ENCODE measurements around the gene DDX42. TPM values are rescaled to one million over a fixed set of nuclear protein-coding genes. Genes with fewer than 3 reads are reported as not detected.

Gene DDX42
- total RNA-seq, 1 experiment from 2014 or later = 128 TPM

DNA sequence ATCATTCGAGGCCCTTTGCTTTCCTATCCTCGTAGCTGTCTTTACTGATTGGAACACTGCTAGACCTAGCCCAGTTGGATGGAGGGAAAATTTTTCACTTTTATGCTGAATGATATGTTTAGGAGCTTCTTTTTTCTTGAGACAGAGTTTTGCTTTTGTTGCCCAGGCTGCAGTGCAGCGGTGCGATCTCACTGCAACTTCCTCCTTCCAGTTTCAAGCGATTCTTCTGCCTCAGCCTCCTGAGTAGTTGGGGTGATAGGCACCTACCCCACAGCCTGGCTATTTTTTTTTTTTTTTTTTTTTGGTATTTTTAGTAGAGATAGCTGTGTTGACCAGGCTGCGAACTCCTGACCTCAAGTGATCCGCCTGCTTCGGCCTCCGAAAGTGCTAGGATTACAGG lies 36.0 kb downstream of the DDX42 start:
- peaks cover 93% of the 10 kb centered on the region for H3K36me3 Mint-ChIP-seq
- H3K9me3 Mint-ChIP-seq = no peaks in the 10 kb centered on the region
- no peaks in the 10 kb centered on the region for H3K27me3 Mint-ChIP-seq (ENCODE audit: low read depth)
- ATAC-seq (no peak), DNase-seq (ENCODE audit: low spot score) (no peak)
- TF ChIP-seq, protein P1, sequence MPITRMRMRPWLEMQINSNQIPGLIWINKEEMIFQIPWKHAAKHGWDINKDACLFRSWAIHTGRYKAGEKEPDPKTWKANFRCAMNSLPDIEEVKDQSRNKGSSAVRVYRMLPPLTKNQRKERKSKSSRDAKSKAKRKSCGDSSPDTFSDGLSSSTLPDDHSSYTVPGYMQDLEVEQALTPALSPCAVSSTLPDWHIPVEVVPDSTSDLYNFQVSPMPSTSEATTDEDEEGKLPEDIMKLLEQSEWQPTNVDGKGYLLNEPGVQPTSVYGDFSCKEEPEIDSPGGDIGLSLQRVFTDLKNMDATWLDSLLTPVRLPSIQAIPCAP (CRISPR knock-in tag; IDR thresholded peaks at IDR 0.05) = no peak
- TF ChIP-seq ZNF396 (CRISPR knock-in tag; IDR thresholded peaks at IDR 0.05; ENCODE audit: borderline replicate concordance) (no peak), TEAD4 (CRISPR knock-in tag; IDR thresholded peaks at IDR 0.05) (no peak), FOXJ3 (CRISPR knock-in tag; IDR thresholded peaks at IDR 0.05; ENCODE audit: borderline replicate concordance) (no peak), FOXP1 (CRISPR knock-in tag; IDR thresholded peaks at IDR 0.05; ENCODE audit: borderline replicate concordance) (no peak), TCF7 (CRISPR knock-in tag; IDR thresholded peaks at IDR 0.05; ENCODE audit: low read depth) (no peak), NFE2L1 (CRISPR knock-in tag; IDR thresholded peaks at IDR 0.05) (no peak), ZNF423 (CRISPR knock-in tag; IDR thresholded peaks at IDR 0.05) (no peak), CBFB (CRISPR knock-in tag; IDR thresholded peaks at IDR 0.05; ENCODE audit: low read depth) (no peak), GABPB1 (CRISPR knock-in tag; IDR thresholded peaks at IDR 0.05) (no peak), ZNF138 (CRISPR knock-in tag; conservative IDR thresholded peaks at IDR 0.05) (no peak), ZNF232 (CRISPR knock-in tag; IDR thresholded peaks at IDR 0.05) (no peak), NFYB (CRISPR knock-in tag; conservative IDR thresholded peaks at IDR 0.05; ENCODE audit: low read depth) (no peak), ZNF219 (CRISPR knock-in tag; IDR thresholded peaks at IDR 0.05; ENCODE audit: borderline replicate concordance) (no peak)
- TF ChIP-seq, protein P2, sequence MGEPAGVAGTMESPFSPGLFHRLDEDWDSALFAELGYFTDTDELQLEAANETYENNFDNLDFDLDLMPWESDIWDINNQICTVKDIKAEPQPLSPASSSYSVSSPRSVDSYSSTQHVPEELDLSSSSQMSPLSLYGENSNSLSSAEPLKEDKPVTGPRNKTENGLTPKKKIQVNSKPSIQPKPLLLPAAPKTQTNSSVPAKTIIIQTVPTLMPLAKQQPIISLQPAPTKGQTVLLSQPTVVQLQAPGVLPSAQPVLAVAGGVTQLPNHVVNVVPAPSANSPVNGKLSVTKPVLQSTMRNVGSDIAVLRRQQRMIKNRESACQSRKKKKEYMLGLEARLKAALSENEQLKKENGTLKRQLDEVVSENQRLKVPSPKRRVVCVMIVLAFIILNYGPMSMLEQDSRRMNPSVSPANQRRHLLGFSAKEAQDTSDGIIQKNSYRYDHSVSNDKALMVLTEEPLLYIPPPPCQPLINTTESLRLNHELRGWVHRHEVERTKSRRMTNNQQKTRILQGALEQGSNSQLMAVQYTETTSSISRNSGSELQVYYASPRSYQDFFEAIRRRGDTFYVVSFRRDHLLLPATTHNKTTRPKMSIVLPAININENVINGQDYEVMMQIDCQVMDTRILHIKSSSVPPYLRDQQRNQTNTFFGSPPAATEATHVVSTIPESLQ (CRISPR knock-in tag; IDR thresholded peaks at IDR 0.05) = no peak
- TF ChIP-seq, protein P3, sequence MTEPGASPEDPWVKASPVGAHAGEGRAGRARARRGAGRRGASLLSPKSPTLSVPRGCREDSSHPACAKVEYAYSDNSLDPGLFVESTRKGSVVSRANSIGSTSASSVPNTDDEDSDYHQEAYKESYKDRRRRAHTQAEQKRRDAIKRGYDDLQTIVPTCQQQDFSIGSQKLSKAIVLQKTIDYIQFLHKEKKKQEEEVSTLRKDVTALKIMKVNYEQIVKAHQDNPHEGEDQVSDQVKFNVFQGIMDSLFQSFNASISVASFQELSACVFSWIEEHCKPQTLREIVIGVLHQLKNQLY (CRISPR knock-in tag; IDR thresholded peaks at IDR 0.05) = no peak
- TF ChIP-seq, protein P4, sequence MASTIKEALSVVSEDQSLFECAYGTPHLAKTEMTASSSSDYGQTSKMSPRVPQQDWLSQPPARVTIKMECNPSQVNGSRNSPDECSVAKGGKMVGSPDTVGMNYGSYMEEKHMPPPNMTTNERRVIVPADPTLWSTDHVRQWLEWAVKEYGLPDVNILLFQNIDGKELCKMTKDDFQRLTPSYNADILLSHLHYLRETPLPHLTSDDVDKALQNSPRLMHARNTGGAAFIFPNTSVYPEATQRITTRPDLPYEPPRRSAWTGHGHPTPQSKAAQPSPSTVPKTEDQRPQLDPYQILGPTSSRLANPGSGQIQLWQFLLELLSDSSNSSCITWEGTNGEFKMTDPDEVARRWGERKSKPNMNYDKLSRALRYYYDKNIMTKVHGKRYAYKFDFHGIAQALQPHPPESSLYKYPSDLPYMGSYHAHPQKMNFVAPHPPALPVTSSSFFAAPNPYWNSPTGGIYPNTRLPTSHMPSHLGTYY (CRISPR knock-in tag; IDR thresholded peaks at IDR 0.05) = no peak
- H3K27ac Mint-ChIP-seq = no peak overlapping the region
- no peak overlapping the region for H3K4me3 Mint-ChIP-seq
- no peaks in the 10 kb centered on the region for H3K4me1 Mint-ChIP-seq
- POLR2A ChIA-PET = no interaction called here
- CTCF ChIA-PET = no interaction called here

DNA sequence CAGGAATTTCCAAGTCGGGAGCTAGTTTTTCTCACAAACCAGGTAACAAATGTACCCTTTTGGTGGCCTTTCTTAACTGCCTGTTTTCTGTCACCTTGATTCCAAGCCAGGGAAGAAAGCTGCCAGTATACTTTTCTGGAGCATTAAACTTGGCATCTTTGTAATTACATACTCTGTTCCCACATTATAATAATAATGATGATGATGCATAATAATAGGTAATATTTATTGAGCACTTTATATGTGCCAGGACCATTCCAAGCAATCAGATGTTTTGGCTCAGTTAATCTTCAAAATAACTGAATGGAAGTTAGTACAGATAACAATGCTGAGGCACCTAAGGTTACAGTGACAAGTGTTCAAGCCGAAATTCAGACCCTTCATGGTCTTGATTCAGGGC lies 42.2 kb downstream of the DDX42 start:
- CTCF ChIA-PET = no interaction called here
- ATAC-seq = no peak
- H3K27ac Mint-ChIP-seq = no peak overlapping the region
- no peaks in the 10 kb centered on the region for H3K27me3 Mint-ChIP-seq (ENCODE audit: low read depth)
- peaks cover 99% of the 10 kb centered on the region for H3K36me3 Mint-ChIP-seq
- DNase-seq (ENCODE audit: low spot score) = no peak
- H3K4me3 Mint-ChIP-seq = no peak overlapping the region
- no peaks in the 10 kb centered on the region for H3K9me3 Mint-ChIP-seq
- POLR2A ChIA-PET = no interaction called here
- no peaks in the 10 kb centered on the region for H3K4me1 Mint-ChIP-seq
- TF ChIP-seq TP53 (CRISPR knock-in tag; IDR thresholded peaks at IDR 0.05) (no peak), ATF1 (CRISPR knock-in tag; IDR thresholded peaks at IDR 0.05) (no peak), TEAD1 (CRISPR knock-in tag; IDR thresholded peaks at IDR 0.05) (no peak), EMX1 (CRISPR knock-in tag; IDR thresholded peaks at IDR 0.05) (no peak), NR1H2 (CRISPR knock-in tag; IDR thresholded peaks at IDR 0.05) (no peak), FOXJ3 (CRISPR knock-in tag; IDR thresholded peaks at IDR 0.05; ENCODE audit: borderline replicate concordance) (no peak), JAZF1 (CRISPR knock-in tag; IDR thresholded peaks at IDR 0.05) (no peak)
- TF ChIP-seq, protein P5, sequence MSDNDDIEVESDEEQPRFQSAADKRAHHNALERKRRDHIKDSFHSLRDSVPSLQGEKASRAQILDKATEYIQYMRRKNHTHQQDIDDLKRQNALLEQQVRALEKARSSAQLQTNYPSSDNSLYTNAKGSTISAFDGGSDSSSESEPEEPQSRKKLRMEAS (CRISPR knock-in tag; IDR thresholded peaks at IDR 0.05) = no peak
- TF ChIP-seq, protein P6, sequence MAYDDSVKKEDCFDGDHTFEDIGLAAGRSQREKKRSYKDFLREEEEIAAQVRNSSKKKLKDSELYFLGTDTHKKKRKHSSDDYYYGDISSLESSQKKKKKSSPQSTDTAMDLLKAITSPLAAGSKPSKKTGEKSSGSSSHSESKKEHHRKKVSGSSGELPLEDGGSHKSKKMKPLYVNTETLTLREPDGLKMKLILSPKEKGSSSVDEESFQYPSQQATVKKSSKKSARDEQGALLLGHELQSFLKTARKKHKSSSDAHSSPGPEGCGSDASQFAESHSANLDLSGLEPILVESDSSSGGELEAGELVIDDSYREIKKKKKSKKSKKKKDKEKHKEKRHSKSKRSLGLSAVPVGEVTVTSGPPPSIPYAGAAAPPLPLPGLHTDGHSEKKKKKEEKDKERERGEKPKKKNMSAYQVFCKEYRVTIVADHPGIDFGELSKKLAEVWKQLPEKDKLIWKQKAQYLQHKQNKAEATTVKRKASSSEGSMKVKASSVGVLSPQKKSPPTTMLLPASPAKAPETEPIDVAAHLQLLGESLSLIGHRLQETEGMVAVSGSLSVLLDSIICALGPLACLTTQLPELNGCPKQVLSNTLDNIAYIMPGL (CRISPR knock-in tag; IDR thresholded peaks at IDR 0.05) = no peak
- TF ChIP-seq, protein P7, sequence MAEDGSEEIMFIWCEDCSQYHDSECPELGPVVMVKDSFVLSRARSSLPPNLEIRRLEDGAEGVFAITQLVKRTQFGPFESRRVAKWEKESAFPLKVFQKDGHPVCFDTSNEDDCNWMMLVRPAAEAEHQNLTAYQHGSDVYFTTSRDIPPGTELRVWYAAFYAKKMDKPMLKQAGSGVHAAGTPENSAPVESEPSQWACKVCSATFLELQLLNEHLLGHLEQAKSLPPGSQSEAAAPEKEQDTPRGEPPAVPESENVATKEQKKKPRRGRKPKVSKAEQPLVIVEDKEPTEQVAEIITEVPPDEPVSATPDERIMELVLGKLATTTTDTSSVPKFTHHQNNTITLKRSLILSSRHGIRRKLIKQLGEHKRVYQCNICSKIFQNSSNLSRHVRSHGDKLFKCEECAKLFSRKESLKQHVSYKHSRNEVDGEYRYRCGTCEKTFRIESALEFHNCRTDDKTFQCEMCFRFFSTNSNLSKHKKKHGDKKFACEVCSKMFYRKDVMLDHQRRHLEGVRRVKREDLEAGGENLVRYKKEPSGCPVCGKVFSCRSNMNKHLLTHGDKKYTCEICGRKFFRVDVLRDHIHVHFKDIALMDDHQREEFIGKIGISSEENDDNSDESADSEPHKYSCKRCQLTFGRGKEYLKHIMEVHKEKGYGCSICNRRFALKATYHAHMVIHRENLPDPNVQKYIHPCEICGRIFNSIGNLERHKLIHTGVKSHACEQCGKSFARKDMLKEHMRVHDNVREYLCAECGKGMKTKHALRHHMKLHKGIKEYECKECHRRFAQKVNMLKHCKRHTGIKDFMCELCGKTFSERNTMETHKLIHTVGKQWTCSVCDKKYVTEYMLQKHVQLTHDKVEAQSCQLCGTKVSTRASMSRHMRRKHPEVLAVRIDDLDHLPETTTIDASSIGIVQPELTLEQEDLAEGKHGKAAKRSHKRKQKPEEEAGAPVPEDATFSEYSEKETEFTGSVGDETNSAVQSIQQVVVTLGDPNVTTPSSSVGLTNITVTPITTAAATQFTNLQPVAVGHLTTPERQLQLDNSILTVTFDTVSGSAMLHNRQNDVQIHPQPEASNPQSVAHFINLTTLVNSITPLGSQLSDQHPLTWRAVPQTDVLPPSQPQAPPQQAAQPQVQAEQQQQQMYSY (CRISPR knock-in tag; IDR thresholded peaks at IDR 0.05) = no peak
- TF ChIP-seq, protein P8, sequence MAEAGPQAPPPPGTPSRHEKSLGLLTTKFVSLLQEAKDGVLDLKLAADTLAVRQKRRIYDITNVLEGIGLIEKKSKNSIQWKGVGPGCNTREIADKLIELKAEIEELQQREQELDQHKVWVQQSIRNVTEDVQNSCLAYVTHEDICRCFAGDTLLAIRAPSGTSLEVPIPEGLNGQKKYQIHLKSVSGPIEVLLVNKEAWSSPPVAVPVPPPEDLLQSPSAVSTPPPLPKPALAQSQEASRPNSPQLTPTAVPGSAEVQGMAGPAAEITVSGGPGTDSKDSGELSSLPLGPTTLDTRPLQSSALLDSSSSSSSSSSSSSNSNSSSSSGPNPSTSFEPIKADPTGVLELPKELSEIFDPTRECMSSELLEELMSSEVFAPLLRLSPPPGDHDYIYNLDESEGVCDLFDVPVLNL (CRISPR knock-in tag; IDR thresholded peaks at IDR 0.05; ENCODE audit: borderline replicate concordance, low read depth) = no peak

Data from WTC11 (cell line).